ENCODE measurements around the gene PCK2. TPM values are rescaled to one million over a fixed set of nuclear protein-coding genes. Genes with fewer than 3 reads are reported as not detected.

PCK2 gene
- polyA plus RNA-seq, 1 donor, result 177 TPM

GRCh38 chr14:24130717-24131548 lies 36.8 kb downstream of the PCK2 start:
- peaks cover 5% of the 10 kb centered on the region for H3K4me1 ChIP-seq (ENCODE audit: control insufficient read depth, insufficient read depth, low read length)
- H3K4me3 ChIP-seq (ENCODE audit: low read length), result no peak overlapping the region
- no peak overlapping the region for H3K27ac ChIP-seq (ENCODE audit: low read length)
- H3K9me3 ChIP-seq (ENCODE audit: control insufficient read depth, low read depth, low read length), result no peaks in the 10 kb centered on the region
- no peak for DNase-seq
- WGBS (ENCODE audit: insufficient coverage, low lambda C conversion rate), result no CpG with 5 or more reads among the region's 7 CpGs
- no peaks in the 10 kb centered on the region for H3K27me3 ChIP-seq (ENCODE audit: control insufficient read depth, insufficient read depth, low read length)
- peaks cover 3% of the 10 kb centered on the region for H3K36me3 ChIP-seq (ENCODE audit: control insufficient read depth, insufficient read depth, low read length)

GRCh38 chr14:24131549-24131966 lies 37.4 kb downstream of the PCK2 start:
- H3K27ac ChIP-seq (ENCODE audit: low read length), result no peak overlapping the region
- WGBS (ENCODE audit: insufficient coverage, low lambda C conversion rate), result no CpG with 5 or more reads among the region's 15 CpGs
- H3K27me3 ChIP-seq (ENCODE audit: control insufficient read depth, insufficient read depth, low read length), result no peaks in the 10 kb centered on the region
- H3K4me1 ChIP-seq (ENCODE audit: control insufficient read depth, insufficient read depth, low read length), result peaks cover 5% of the 10 kb centered on the region
- H3K9me3 ChIP-seq (ENCODE audit: control insufficient read depth, low read depth, low read length), result no peaks in the 10 kb centered on the region
- H3K4me3 ChIP-seq (ENCODE audit: low read length), result no peak overlapping the region
- peaks cover 3% of the 10 kb centered on the region for H3K36me3 ChIP-seq (ENCODE audit: control insufficient read depth, insufficient read depth, low read length)
- DNase-seq, result no peak

- no peak for DNase-seq
- no peak overlapping the region for H3K27ac ChIP-seq (ENCODE audit: low read length)
- no CpG with 5 or more reads among the region's 24 CpGs for WGBS (ENCODE audit: insufficient coverage, low lambda C conversion rate)
These were observed 38.1 kb downstream of the PCK2 start for GRCh38 chr14:24132061-24132685.

GRCh38 chr14:24132976-24133375 lies 38.9 kb downstream of the PCK2 start:
- Histone ChIP-seq H3K9me3 (ENCODE audit: control insufficient read depth, low read depth, low read length) (no peaks in the 10 kb centered on the region), H3K27ac (ENCODE audit: low read length) (no peak overlapping the region), H3K36me3 (ENCODE audit: control insufficient read depth, insufficient read depth, low read length) (peaks cover 12% of the 10 kb centered on the region), H3K4me1 (ENCODE audit: control insufficient read depth, insufficient read depth, low read length) (peaks cover 16% of the 10 kb centered on the region), H3K4me3 (ENCODE audit: low read length) (no peak overlapping the region), H3K27me3 (ENCODE audit: control insufficient read depth, insufficient read depth, low read length) (no peaks in the 10 kb centered on the region)
- no peak for DNase-seq
- WGBS (ENCODE audit: insufficient coverage, low lambda C conversion rate), result no CpG with 5 or more reads among the region's 2 CpGs

More at GRCh38 chr14:24132061-24132685, 38.1 kb downstream of the PCK2 start:
- no peaks in the 10 kb centered on the region for H3K9me3 ChIP-seq (ENCODE audit: control insufficient read depth, low read depth, low read length)
- H3K36me3 ChIP-seq (ENCODE audit: control insufficient read depth, insufficient read depth, low read length), result peaks cover 4% of the 10 kb centered on the region
- no peak overlapping the region for H3K4me3 ChIP-seq (ENCODE audit: low read length)
- H3K27me3 ChIP-seq (ENCODE audit: control insufficient read depth, insufficient read depth, low read length), result no peaks in the 10 kb centered on the region
- H3K4me1 ChIP-seq (ENCODE audit: control insufficient read depth, insufficient read depth, low read length), result peaks cover 9% of the 10 kb centered on the region

GRCh38 chr14:24133735-24134134 lies 39.6 kb downstream of the PCK2 start:
- DNase-seq, result no peak
- no CpG with 5 or more reads among the region's 1 CpG for WGBS (ENCODE audit: insufficient coverage, low lambda C conversion rate)
- Histone ChIP-seq H3K27me3 (ENCODE audit: control insufficient read depth, insufficient read depth, low read length) (no peaks in the 10 kb centered on the region), H3K4me1 (ENCODE audit: control insufficient read depth, insufficient read depth, low read length) (peaks cover 23% of the 10 kb centered on the region), H3K27ac (ENCODE audit: low read length) (no peak overlapping the region), H3K9me3 (ENCODE audit: control insufficient read depth, low read depth, low read length) (no peaks in the 10 kb centered on the region), H3K4me3 (ENCODE audit: low read length) (no peak overlapping the region), H3K36me3 (ENCODE audit: control insufficient read depth, insufficient read depth, low read length) (peaks cover 20% of the 10 kb centered on the region)

GRCh38 chr14:24135584-24135833 lies 41.4 kb downstream of the PCK2 start:
- Histone ChIP-seq H3K27me3 (ENCODE audit: control insufficient read depth, insufficient read depth, low read length) (no peaks in the 10 kb centered on the region), H3K27ac (ENCODE audit: low read length) (peak overlapping the region; percentile 85), H3K36me3 (ENCODE audit: control insufficient read depth, insufficient read depth, low read length) (peaks cover 29% of the 10 kb centered on the region), H3K4me3 (ENCODE audit: low read length) (peak overlapping the region; percentile 57), H3K4me1 (ENCODE audit: control insufficient read depth, insufficient read depth, low read length) (peaks cover 33% of the 10 kb centered on the region), H3K9me3 (ENCODE audit: control insufficient read depth, low read depth, low read length) (no peaks in the 10 kb centered on the region)
- no CpG with 5 or more reads among the region's 9 CpGs for WGBS (ENCODE audit: insufficient coverage, low lambda C conversion rate)
- DNase-seq, result no peak

GRCh38 chr14:24135834-24136683 lies 41.9 kb downstream of the PCK2 start, which contains the start of gene PSME1:
TSS of gene PSME1 (plus strand) at chr14:24136194. CDS start at chr14:24136263, 69 bp downstream.
- Histone ChIP-seq H3K9me3 (ENCODE audit: control insufficient read depth, low read depth, low read length) (no peaks in the 10 kb centered on the region), H3K4me1 (ENCODE audit: control insufficient read depth, insufficient read depth, low read length) (peaks cover 33% of the 10 kb centered on the region), H3K4me3 (ENCODE audit: low read length) (peak within 1 kb of the TSS; percentile 83), H3K27ac (ENCODE audit: low read length) (peak within 1 kb of the TSS; percentile 85), H3K27me3 (ENCODE audit: control insufficient read depth, insufficient read depth, low read length) (no peaks in the 10 kb centered on the region), H3K36me3 (ENCODE audit: control insufficient read depth, insufficient read depth, low read length) (peaks cover 29% of the 10 kb centered on the region)
- DNase-seq, result peak; percentile 95 to 97
- WGBS (ENCODE audit: insufficient coverage, low lambda C conversion rate), result no CpG with 5 or more reads among the region's 75 CpGs

- H3K4me3 ChIP-seq (ENCODE audit: low read length), result peak overlapping the region; percentile 83
- WGBS (ENCODE audit: insufficient coverage, low lambda C conversion rate), result no CpG with 5 or more reads among the region's 13 CpGs
- no peaks in the 10 kb centered on the region for H3K27me3 ChIP-seq (ENCODE audit: control insufficient read depth, insufficient read depth, low read length)
- peak overlapping the region; percentile 70 for H3K27ac ChIP-seq (ENCODE audit: low read length)
- DNase-seq, result peak in 1 of 2 donors; percentile 27
- H3K36me3 ChIP-seq (ENCODE audit: control insufficient read depth, insufficient read depth, low read length), result peaks cover 29% of the 10 kb centered on the region
- peaks cover 33% of the 10 kb centered on the region for H3K4me1 ChIP-seq (ENCODE audit: control insufficient read depth, insufficient read depth, low read length)
- H3K9me3 ChIP-seq (ENCODE audit: control insufficient read depth, low read depth, low read length), result no peaks in the 10 kb centered on the region
These were observed 42.8 kb downstream of the PCK2 start for GRCh38 chr14:24136684-24137528.

GRCh38 chr14:24137529-24138395 lies 43.7 kb downstream of the PCK2 start:
- DNase-seq, result no peak
- H3K36me3 ChIP-seq (ENCODE audit: control insufficient read depth, insufficient read depth, low read length), result peaks cover 26% of the 10 kb centered on the region
- WGBS (ENCODE audit: insufficient coverage, low lambda C conversion rate), result no CpG with 5 or more reads among the region's 8 CpGs
- H3K27ac ChIP-seq (ENCODE audit: low read length), result no peak overlapping the region
- no peaks in the 10 kb centered on the region for H3K9me3 ChIP-seq (ENCODE audit: control insufficient read depth, low read depth, low read length)
- no peaks in the 10 kb centered on the region for H3K27me3 ChIP-seq (ENCODE audit: control insufficient read depth, insufficient read depth, low read length)
- peaks cover 39% of the 10 kb centered on the region for H3K4me1 ChIP-seq (ENCODE audit: control insufficient read depth, insufficient read depth, low read length)
- H3K4me3 ChIP-seq (ENCODE audit: low read length), result no peak overlapping the region
